VCaP (cell line): Measurements from ENCODE around the gene YJU2.
"Not testable (repeated sequence)": the region's sequence is repeated elsewhere in the genome, so short reads cannot be mapped to it uniquely, and the experiment has no call there.

Source experiments
- H3K27ac ChIP-seq: fragments of 450-650 bp; 2 replicates; pipeline ENCODE4 v1.5.1; 2017
- TF ChIP-seq, protein P1 (sequence below): fragments of 450-650 bp; conservative IDR thresholded peaks from 2 replicates; pipeline ENCODE4 v1.5.1; 2017; ENCODE audit warnings: mild to moderate bottlenecking, moderate library complexity

Gene YJU2

DNA sequence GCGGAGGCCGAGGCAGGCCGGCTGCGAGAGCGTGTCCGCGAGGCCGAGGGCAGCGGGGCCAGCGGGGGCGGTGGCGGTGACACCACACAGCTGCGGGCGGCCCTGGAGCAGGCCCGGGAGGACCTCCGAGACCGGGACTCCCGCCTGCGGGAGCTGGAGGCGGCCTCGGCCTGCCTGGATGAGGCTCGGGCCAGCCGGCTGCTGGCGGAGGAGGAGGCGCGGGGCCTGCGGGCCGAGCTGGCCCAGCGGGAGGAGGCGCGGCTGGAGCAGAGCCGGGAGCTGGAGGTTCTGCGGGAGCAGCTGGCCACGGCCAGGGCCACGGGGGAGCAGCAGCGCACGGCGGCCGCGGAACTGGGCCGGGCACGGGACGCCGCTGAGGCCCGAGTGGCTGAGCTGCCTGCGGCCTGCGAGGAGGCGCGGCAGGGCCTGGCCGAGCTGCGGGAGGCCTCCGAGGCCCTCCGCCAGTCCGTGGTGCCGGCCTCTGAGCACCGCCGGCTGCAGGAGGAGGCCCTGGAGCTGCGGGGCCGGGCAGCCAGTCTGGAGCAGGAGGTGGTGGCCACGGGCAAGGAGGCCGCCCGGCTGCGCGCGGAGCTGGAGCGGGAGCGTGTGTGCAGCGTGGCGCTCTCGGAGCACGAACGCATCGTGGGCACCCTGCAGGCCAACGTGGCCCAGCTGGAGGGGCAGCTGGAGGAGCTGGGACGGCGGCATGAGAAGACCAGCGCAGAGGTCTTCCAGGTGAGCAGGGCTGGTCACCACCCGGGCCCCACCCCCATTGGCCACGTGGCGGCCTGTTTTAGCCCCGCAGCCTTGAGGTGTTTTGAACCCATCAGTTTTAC is 29.2 kb upstream of the YJU2 start:
- TF ChIP-seq, protein P1, sequence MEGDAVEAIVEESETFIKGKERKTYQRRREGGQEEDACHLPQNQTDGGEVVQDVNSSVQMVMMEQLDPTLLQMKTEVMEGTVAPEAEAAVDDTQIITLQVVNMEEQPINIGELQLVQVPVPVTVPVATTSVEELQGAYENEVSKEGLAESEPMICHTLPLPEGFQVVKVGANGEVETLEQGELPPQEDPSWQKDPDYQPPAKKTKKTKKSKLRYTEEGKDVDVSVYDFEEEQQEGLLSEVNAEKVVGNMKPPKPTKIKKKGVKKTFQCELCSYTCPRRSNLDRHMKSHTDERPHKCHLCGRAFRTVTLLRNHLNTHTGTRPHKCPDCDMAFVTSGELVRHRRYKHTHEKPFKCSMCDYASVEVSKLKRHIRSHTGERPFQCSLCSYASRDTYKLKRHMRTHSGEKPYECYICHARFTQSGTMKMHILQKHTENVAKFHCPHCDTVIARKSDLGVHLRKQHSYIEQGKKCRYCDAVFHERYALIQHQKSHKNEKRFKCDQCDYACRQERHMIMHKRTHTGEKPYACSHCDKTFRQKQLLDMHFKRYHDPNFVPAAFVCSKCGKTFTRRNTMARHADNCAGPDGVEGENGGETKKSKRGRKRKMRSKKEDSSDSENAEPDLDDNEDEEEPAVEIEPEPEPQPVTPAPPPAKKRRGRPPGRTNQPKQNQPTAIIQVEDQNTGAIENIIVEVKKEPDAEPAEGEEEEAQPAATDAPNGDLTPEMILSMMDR, result no peak
- H3K27ac ChIP-seq, result no peak overlapping the region

DNA sequence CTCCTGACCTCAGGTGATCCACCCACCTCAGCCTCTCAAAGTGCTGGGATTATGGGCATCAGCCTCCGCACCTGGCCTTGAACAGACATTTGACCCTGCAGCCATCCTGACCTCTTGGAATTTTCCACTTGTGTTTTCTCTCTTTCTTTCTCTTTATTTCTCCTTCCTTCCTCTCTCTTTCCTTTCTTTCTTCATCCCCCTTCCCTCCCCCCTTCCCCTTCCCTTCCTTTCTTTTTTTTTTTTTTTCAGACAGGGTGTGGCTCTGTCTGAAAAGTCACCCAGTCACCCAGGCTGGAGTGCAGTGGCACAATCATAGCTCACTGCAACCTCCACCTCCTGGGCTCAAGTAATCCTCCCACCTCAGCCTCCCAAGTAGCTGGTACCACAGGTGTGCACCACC is 28.4 kb upstream of the YJU2 start:
- H3K27ac ChIP-seq, result not testable (repeated sequence)

DNA sequence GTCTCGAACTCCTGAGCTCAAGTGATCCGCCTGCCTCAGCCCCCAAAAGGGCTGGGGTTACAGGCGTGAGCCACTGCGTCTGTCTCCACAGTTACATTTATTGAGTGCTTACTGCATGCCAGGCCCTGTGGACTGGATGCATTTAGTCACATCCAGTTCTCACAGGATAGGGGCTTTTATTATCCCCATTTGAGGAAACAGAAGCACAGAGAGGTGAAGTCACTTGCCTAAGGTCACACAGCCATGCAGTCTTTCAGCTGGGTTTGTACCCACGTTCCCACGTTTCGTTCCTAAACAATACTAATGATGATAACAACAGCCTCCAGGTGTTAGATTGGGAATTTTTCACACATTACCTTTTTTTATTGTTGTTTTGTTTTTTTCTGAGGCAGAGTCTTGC is 26.7 kb upstream of the YJU2 start:
- no peak overlapping the region for H3K27ac ChIP-seq
- TF ChIP-seq, protein P1, result no peak

DNA sequence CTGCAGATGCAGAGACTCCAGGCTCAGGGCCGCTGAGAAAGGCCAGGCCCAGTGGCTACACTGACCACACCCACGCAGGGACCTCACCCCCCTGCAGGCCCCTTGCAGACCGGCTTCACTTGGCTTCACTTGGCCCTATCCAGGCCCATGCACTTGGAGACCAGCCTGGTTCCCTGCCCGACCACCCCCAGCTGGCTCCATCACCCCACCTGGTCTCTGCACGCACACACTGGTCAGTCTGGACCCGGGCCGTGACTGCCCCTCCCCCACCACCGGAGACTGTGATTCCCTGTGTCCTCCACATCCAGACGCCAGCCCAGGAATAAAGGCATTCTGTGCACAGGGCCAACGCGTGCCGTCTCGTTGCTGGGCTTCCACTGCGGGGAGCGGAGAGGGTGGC is 22.4 kb upstream of the YJU2 start:
- TF ChIP-seq, protein P1, result no peak
- no peak overlapping the region for H3K27ac ChIP-seq

DNA sequence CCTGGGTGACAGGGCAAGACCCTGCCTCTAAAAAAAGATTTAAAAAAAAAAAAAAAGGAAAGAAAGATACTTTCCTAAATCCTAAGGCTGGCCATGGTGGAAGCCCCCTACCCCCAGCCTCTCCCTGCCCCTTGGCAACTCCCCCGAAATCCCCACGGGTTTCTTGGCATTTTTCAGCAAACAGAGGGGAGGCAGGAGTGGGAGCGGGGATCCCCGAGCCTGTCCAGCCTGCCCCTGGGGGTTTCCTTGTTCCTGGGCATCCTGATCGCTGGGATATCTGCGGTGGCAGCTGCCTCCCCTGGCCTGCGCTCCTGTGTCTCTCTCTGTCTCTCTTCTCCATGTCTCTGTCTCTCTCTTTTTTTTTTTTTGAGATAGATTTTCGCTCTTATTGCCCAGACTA is 21.0 kb upstream of the YJU2 start:
- TF ChIP-seq, protein P1, result no peak
- H3K27ac ChIP-seq, result no peak overlapping the region

DNA sequence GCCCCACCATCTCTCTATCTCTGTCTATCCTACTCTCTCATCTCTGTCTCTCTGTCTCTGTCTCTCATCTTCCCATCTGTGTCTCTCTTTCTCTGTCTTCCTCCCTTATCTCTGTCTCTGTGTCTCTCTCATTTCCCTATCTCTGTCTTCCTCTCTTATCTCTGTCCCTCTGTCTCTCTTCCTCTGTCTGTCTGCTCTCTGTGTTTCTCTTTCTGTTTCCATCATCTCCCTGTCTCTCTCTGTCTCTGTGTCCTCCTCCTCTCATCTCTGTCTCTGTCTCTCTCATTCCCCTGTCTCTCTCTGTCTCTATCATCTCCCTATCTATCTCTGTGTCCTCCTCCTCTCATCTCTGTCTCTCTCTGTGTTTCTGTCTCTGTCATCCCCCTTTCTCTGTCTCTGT is 19.1 kb upstream of the YJU2 start:
- no peak overlapping the region for H3K27ac ChIP-seq
- TF ChIP-seq, protein P1, result no peak

DNA sequence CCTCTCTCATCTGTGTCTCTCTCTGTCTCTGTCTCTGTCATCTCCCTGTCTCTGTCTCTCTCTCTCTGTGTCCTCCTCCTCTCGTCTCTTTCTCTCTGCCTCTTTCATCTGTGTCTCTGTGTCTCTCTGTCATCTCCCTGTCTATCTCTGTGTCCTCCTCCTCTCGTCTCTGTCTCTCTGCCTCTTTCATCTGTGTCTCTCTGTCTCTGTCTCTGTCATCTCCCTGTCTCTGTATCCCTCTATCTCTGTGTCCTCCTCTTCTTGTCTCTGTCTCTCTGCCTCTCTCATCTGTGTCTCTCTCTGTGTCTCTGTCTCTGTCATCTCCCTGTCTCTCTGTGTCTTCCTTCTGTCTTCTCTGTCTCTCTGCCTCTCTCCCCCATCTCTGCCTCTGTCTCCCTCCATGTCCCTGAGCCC is 18.1 kb upstream of the YJU2 start:
- TF ChIP-seq, protein P1, result no peak
- no peak overlapping the region for H3K27ac ChIP-seq

DNA sequence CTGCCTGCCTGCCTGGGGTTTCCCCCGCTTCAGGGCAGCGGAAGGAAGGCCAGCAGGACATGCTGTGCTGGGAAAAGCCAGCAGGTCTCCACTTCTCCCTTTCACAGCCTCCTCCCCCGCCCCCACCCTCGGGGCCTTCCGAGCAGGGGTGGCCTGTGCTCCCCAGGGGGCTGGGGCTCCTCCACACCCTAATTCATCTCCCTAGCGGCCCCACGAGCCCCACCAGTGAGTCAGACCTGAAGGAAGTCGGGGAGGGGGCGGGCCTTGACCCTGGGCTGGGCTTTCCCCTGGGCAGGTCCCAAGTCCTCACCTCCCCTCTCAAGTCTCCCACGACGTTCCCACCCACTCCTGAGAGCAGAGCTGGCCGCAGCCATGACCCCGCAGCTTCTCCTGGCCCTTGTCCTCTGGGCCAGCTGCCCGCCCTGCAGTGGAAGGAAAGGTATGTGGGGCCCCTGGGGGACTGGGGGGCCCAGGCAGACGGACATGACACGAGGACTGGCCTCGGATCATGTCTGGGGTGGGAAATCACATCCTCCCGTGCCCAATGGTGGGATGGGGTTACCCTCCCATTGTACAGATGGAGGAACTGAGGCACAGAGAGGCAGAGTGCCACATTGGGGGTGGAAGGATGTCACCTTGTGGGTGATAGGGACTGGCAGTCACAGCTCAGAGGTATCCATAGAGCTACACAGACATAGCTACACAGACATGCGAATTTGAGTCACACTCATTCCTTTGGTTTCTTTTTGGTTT is 17.5 kb upstream of the YJU2 start, which contains the start of gene EBI3:
TSS of gene EBI3 (plus strand) at position 345 of the 753 bp plus-strand sequence. CDS start at position 373, 28 bp downstream.
- H3K27ac ChIP-seq, result no peak within 1 kb of the TSS
- TF ChIP-seq, protein P1, result no peak

DNA sequence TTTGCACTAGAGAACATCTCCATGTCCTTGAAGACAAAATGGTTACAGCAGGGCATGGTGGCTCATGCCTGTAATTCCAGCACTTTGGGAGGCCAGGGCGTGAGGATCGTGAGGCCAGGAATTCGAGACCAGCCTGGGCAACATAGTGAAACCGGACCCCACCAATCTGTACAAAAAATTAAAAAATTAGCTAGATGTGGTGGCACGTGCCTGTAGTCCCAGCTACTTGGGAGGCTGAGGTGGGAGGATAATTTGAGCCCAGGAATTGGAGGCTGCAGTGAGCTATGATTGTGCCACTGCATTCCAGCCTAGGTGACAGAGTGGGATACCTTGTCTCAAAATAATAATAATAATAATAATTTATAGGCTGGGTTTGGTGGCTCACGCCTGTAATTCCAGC is 16.6 kb upstream of the YJU2 start:
- not testable (repeated sequence) for H3K27ac ChIP-seq

DNA sequence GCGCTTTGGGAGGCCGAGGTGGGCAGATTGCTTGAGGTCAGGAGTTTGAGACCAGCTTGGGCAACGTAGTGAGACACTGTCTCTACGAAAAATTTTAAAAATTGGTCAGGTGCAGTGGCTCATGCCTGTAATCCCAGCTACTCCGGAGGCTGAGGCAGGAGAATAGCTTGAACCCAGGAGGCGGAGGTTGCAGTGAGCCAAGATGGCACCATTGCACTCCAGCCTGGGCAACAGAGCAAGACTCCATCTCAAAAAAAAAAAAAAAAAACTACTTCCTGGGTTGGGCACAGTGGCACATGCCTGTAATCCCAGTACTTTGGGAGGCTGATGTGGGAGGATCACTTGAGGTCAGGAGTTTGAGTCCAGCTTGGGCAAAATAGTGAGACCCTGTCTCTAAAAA is 15.4 kb upstream of the YJU2 start:
- H3K27ac ChIP-seq, result not testable (repeated sequence)

DNA sequence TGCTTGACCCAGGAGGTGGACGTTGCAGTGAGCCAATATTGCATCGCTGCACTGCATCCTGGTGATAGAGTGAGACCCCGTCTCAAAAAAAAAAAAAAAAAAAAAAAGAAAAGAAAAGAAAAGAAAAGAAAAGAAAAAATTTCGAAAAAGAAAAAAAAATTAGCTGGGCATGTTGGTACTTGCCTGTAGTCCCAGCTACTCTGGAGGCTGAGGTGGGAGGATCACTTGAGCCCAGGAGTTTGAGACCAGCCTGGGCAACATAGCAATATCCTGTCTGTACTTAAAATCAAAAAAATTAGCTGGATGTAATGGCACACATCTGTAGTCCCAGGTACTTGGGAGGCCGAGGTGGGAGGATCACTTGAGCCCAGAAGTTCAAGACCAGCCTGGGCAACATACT is 14.7 kb upstream of the YJU2 start:
- H3K27ac ChIP-seq, result not testable (repeated sequence)
